Esophagus muscularis mucosa (tissue), 4 donors: ENCODE measurements around the gene TLNRD1.

Source experiments
- EP300 ChIP-seq: sonication (generic); formaldehyde crosslinking; IDR thresholded peaks from one replicate; pipeline ENCODE4 v1.6.1; 2017; ENCODE audit warnings: antibody characterized with exemption
- POLR2A ChIP-seq: fragments of 450-650 bp; IDR thresholded peaks from one replicate; pipeline ENCODE4 v1.6.1; 2017; ENCODE audit warnings: antibody characterized with exemption, moderate library complexity, mild to moderate bottlenecking, low read depth
- POLR2AphosphoS5 ChIP-seq, 2 donors: sonication (generic); formaldehyde crosslinking; IDR thresholded peaks; one replicate each; pipeline ENCODE4 v1.6.1; 2017; ENCODE audit warnings: antibody characterized with exemption in 2 of 2
- TF ChIP-seq, protein P1 (sequence below), 3 experiments: fragments of 200-600 bp in 2 of 3; fragments of 450-650 bp in 1 of 3; sonication (generic) in 2 of 3; IDR thresholded peaks; one replicate each; pipeline ENCODE4 v1.5.1; 2017 to 2019; ENCODE audit warnings: antibody characterized with exemption in 3 of 3, mild to moderate bottlenecking in 2 of 3, moderate library complexity in 1 of 3

DNA sequence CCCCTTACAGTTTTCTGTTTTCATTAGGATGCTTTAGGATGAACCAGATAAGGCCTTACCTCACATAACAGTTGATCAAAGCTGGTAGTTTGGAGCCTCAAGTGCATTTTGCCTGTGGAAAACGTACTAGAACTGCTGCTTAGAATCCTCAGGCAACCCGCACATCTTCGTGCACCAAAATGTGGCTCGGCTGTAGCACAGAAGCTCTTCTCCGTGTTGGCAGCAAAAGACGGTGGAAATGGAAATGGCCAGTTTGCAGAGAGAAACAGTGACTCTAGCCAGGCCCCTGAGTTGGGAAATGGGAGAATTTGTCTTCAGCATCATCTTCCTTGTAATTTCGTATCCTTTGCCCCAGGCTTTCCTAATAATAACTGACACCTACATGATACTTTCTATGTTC, 20.6 kb downstream of the TLNRD1 start:
- no peak for TF ChIP-seq POLR2A
- TF ChIP-seq, protein P1, sequence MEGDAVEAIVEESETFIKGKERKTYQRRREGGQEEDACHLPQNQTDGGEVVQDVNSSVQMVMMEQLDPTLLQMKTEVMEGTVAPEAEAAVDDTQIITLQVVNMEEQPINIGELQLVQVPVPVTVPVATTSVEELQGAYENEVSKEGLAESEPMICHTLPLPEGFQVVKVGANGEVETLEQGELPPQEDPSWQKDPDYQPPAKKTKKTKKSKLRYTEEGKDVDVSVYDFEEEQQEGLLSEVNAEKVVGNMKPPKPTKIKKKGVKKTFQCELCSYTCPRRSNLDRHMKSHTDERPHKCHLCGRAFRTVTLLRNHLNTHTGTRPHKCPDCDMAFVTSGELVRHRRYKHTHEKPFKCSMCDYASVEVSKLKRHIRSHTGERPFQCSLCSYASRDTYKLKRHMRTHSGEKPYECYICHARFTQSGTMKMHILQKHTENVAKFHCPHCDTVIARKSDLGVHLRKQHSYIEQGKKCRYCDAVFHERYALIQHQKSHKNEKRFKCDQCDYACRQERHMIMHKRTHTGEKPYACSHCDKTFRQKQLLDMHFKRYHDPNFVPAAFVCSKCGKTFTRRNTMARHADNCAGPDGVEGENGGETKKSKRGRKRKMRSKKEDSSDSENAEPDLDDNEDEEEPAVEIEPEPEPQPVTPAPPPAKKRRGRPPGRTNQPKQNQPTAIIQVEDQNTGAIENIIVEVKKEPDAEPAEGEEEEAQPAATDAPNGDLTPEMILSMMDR (IDR thresholded peaks at IDR 0.05), result no peak
- TF ChIP-seq POLR2AphosphoS5 (IDR thresholded peaks at IDR 0.05), result no peak
- no peak for TF ChIP-seq EP300
